Smooth muscle cell (in vitro differentiated cells): ENCODE data around the gene KLF11. TPM values are rescaled to one million over a fixed set of nuclear protein-coding genes. Genes with fewer than 3 reads are reported as not detected.
A peak's percentile ranks its signal among the peaks of the same experiment; 100 is the strongest.

Experiments used
- DNase-seq: peaks from one replicate; lab custom pipeline; 2025; ENCODE audit not compliant: unreplicated experiment; lab: John Stamatoyannopoulos, UW
- H2AFZ ChIP-seq: fragments of 200-600 bp; sonication (generic); 2 replicates; pipeline ENCODE4 v1.6.0; 2016; ENCODE audit warnings: antibody characterized with exemption, low read depth, mild to moderate bottlenecking
- H3F3A ChIP-seq: fragments of 200-600 bp; sonication (generic); 2 replicates; pipeline ENCODE4 v1.6.0; 2017; ENCODE audit warnings: antibody characterized with exemption, low read depth
- H3K27ac ChIP-seq: fragments of 200-600 bp; sonication (generic); 2 replicates; pipeline ENCODE4 v1.5.1; 2016; ENCODE audit warnings: low read depth, mild to moderate bottlenecking
- H3K27me3 ChIP-seq: fragments of 200-600 bp; sonication (generic); 2 replicates; pipeline ENCODE4 v1.6.1; 2016; ENCODE audit warnings: low read depth, mild to moderate bottlenecking
- H3K36me3 ChIP-seq: fragments of 200-600 bp; sonication (generic); 2 replicates; pipeline ENCODE4 v1.5.1; 2016; ENCODE audit warnings: low read depth
- H3K4me1 ChIP-seq: fragments of 200-600 bp; sonication (generic); 2 replicates; pipeline ENCODE4 v1.5.1; 2016; ENCODE audit warnings: low read depth
- H3K4me2 ChIP-seq: fragments of 200-600 bp; sonication (generic); 2 replicates; pipeline ENCODE4 v1.6.0; 2016; ENCODE audit warnings: mild to moderate bottlenecking
- H3K4me3 ChIP-seq: fragments of 200-600 bp; sonication (generic); 2 replicates; pipeline ENCODE4 v1.5.1; 2016; ENCODE audit warnings: mild to moderate bottlenecking
- H3K79me2 ChIP-seq: fragments of 200-600 bp; sonication (generic); 2 replicates; pipeline ENCODE4 v1.6.0; 2016; ENCODE audit warnings: low read depth, mild to moderate bottlenecking
- H3K9ac ChIP-seq: fragments of 200-600 bp; sonication (generic); 2 replicates; pipeline ENCODE4 v1.6.0; 2016; ENCODE audit warnings: low read depth
- H3K9me3 ChIP-seq: fragments of 200-600 bp; sonication (generic); replicated peaks from 2 replicates; pipeline ENCODE4 v1.5.1; 2016; ENCODE audit warnings: low read depth
- H4K20me1 ChIP-seq: fragments of 200-600 bp; sonication (generic); 2 replicates; pipeline ENCODE4 v1.6.0; 2016; ENCODE audit warnings: low read depth
- WGBS: methylation state at CpG from one replicate; pipeline ENCODE4 v1.1.7; 2016; ENCODE audit warnings: low lambda C conversion rate; 5-methylcytosine and 5-hydroxymethylcytosine counted together
- polyA plus RNA-seq: library from polyadenylated mRNA; unstranded; fragments of >200 nt; fragmentation: Nextera tagmentation; extraction: Ambion mirVana; gene quantifications from 2 replicates; pipeline ENCODE4 v1.2.1, GENCODE V29; 2016
- total RNA-seq: library from RNA; depleted of rRNA; stranded (reverse); fragments of >200 nt; gene quantifications from 2 replicates; pipeline ENCODE4 v1.2.3, GENCODE V29; 2014
- TF ChIP-seq, protein P1 (sequence below): fragments of 200-600 bp; sonication (generic); IDR thresholded peaks from 2 replicates; pipeline ENCODE4 v1.5.1; 2017; ENCODE audit warnings: borderline replicate concordance, mild to moderate bottlenecking, antibody characterized with exemption; ENCODE audit not compliant: insufficient read depth, poor library complexity, severe bottlenecking

Gene KLF11
- total and polyA plus RNA-seq, 2 experiments from 2014 or later: 9.9 to 12.7 TPM

DNA sequence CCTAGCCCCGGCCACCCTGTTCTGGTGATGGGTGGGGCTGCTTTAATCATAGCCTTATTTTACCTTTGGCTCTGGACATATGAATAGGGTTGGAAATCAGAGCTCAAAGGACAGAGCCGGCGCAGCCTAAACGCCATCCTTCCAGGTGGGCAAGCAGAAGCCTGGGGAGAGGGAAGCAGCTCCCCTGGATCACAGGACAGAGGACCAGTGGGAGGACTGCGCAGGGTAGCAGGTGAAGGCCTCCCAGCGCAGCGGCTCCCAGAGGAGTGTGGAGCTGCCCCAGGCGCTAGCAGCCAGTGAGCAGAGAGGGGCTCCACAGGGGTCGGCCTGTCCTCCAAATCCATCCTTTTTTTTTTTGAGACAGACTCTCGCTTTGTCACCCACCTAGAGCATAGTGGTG lies 53.3 kb downstream of the KLF11 start:
- Histone ChIP-seq H2AFZ (no peak overlapping the region), H3K4me3 (no peak overlapping the region), H3K9ac (no peak overlapping the region), H3K9me3 (no peaks in the 10 kb centered on the region), H4K20me1 (no peaks in the 10 kb centered on the region), H3K27me3 (no peaks in the 10 kb centered on the region), H3K4me2 (no peak overlapping the region), H3K79me2 (no peaks in the 10 kb centered on the region), H3K27ac (no peak overlapping the region), H3K4me1 (peaks cover 9% of the 10 kb centered on the region), H3F3A (no peaks in the 10 kb centered on the region), H3K36me3 (no peaks in the 10 kb centered on the region)
- no peak for DNase-seq
- TF ChIP-seq, protein P1, sequence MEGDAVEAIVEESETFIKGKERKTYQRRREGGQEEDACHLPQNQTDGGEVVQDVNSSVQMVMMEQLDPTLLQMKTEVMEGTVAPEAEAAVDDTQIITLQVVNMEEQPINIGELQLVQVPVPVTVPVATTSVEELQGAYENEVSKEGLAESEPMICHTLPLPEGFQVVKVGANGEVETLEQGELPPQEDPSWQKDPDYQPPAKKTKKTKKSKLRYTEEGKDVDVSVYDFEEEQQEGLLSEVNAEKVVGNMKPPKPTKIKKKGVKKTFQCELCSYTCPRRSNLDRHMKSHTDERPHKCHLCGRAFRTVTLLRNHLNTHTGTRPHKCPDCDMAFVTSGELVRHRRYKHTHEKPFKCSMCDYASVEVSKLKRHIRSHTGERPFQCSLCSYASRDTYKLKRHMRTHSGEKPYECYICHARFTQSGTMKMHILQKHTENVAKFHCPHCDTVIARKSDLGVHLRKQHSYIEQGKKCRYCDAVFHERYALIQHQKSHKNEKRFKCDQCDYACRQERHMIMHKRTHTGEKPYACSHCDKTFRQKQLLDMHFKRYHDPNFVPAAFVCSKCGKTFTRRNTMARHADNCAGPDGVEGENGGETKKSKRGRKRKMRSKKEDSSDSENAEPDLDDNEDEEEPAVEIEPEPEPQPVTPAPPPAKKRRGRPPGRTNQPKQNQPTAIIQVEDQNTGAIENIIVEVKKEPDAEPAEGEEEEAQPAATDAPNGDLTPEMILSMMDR: no peak
- WGBS: 94% methylated on average over 10 of the region's 10 CpGs

DNA sequence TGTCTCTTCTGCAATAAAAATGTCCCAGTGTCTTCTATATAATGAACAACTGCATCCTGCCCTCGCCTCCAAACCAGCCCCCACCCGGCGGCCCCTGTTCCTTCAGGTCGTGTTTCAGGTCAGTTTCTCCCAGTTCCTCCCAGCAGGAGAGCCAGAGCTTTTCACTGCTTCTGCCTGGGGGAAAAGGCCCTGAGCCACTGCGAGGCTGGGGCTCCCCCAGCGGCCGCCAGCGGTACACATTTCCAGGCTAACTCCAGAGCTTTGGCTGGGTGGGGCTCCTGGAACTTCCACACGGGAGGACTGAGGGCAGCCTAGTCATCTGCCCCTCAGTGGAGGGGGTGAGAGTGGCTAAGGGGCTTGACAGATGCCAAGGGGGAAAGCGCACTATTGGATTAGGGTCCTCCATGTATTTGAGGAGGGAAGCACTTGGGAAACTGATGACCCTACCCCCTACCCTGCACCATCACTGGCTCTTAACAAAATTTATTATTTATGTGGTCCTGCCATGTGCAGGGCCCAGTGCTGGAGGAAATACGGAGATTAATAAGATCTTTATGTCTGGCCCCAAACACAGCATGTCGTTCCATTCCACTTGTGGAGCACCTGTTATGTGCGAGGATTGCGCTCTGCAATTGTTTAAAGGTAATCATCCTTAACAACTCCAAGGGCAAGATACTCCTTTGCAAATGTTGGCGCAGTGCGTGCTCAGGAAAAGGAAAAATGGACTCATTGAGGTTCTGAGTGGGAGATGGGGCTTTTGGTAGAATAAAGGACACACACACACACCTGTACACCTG lies 54.2 kb downstream of the KLF11 start:
- 33% methylated on average over 16 of the region's 16 CpGs for whole genome bisulfite sequencing
- H3K4me3 ChIP-seq: no peak overlapping the region
- no peak overlapping the region for H3K9ac ChIP-seq
- H3K4me1 ChIP-seq: peaks cover 9% of the 10 kb centered on the region
- H3K27ac ChIP-seq: no peak overlapping the region
- TF ChIP-seq, protein P1: peak; percentile 83
- H4K20me1 ChIP-seq: no peaks in the 10 kb centered on the region
- H3K27me3 ChIP-seq: no peaks in the 10 kb centered on the region
- DNase-seq: peak; percentile 22
- no peak overlapping the region for H3K4me2 ChIP-seq
- no peak overlapping the region for H2AFZ ChIP-seq
- no peaks in the 10 kb centered on the region for H3F3A ChIP-seq
- no peaks in the 10 kb centered on the region for H3K9me3 ChIP-seq
- no peaks in the 10 kb centered on the region for H3K36me3 ChIP-seq
- no peaks in the 10 kb centered on the region for H3K79me2 ChIP-seq

DNA sequence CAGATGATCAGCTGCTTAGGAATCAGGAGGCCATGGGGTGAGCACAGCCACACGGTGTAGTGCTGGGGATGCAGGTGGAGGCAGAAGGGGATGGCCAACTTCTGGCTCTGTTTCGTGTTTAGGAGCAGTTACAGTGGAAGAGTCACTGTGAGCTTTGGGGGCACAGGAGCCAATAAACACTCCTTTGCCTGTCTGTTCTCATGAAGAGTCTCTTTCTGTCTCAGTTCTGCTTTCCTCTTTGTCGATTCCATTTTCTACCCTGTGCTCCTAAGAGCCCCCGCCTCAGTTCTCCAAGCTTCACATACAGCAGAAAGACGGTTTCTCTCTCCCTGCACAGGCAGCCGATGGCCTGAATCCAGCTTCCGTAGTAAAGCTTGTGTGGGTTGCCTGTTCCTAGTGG lies 58.1 kb downstream of the KLF11 start:
- 83% methylated on average over 7 of the region's 7 CpGs for WGBS
- Histone ChIP-seq H4K20me1 (no peaks in the 10 kb centered on the region), H3K27me3 (no peaks in the 10 kb centered on the region), H2AFZ (no peak overlapping the region), H3K79me2 (no peaks in the 10 kb centered on the region), H3K9me3 (no peaks in the 10 kb centered on the region), H3K36me3 (no peaks in the 10 kb centered on the region), H3K4me1 (no peaks in the 10 kb centered on the region), H3K9ac (no peak overlapping the region), H3K4me2 (no peak overlapping the region), H3K4me3 (no peak overlapping the region), H3K27ac (no peak overlapping the region), H3F3A (no peaks in the 10 kb centered on the region)
- TF ChIP-seq, protein P1: no peak
- DNase-seq: no peak

DNA sequence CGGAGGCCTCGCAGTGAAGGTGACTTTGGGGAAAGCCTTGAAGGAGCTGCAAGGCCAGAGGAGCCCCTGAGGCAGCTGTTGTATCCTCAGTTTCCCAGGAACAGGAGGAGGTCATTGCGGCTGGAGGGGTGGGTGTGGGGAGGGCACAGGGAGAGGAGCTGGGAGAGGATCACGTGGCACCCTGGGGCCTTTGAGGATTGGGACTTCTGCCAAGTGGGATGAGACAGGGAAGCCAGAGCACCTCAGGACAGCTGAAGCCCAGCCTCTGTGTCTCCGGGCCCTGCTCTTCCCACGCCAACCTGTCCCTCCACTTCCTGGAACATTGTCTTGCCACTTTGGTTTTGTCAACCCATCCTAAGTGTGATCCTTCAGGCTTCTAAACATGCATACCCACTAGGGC lies 59.8 kb downstream of the KLF11 start:
- no peak overlapping the region for H3K4me2 ChIP-seq

More for the DNA sequence above, 59.8 kb downstream of the KLF11 start:
- WGBS: 90% methylated on average over 6 of the region's 6 CpGs
- no peak overlapping the region for H2AFZ ChIP-seq
- H3K27ac ChIP-seq: no peak overlapping the region
- H3F3A ChIP-seq: no peaks in the 10 kb centered on the region
- no peaks in the 10 kb centered on the region for H3K79me2 ChIP-seq
- no peak overlapping the region for H3K4me3 ChIP-seq
- H3K36me3 ChIP-seq: no peaks in the 10 kb centered on the region
- no peaks in the 10 kb centered on the region for H3K4me1 ChIP-seq
- TF ChIP-seq, protein P1: no peak
- no peaks in the 10 kb centered on the region for H4K20me1 ChIP-seq
- no peaks in the 10 kb centered on the region for H3K27me3 ChIP-seq
- no peaks in the 10 kb centered on the region for H3K9me3 ChIP-seq
- DNase-seq: no peak
- H3K9ac ChIP-seq: no peak overlapping the region
